Astrocyte (in vitro differentiated cells and primary cell): ENCODE measurements around the gene SPAG6.

Experiments
- EZH2 ChIP-seq: IDR thresholded peaks from 2 replicates; pipeline ENCODE4 v1.6.1; 2012; ENCODE audit warnings: mild to moderate bottlenecking, low read length, inconsistent platforms; ENCODE audit not compliant: insufficient read depth
- TF ChIP-seq, protein P1 (sequence below): IDR thresholded peaks from 2 replicates; pipeline ENCODE4 v1.5.1; 2011; ENCODE audit warnings: low read depth, mild to moderate bottlenecking, inconsistent platforms, low read length, moderate library complexity; ENCODE audit not compliant: insufficient read depth

DNA sequence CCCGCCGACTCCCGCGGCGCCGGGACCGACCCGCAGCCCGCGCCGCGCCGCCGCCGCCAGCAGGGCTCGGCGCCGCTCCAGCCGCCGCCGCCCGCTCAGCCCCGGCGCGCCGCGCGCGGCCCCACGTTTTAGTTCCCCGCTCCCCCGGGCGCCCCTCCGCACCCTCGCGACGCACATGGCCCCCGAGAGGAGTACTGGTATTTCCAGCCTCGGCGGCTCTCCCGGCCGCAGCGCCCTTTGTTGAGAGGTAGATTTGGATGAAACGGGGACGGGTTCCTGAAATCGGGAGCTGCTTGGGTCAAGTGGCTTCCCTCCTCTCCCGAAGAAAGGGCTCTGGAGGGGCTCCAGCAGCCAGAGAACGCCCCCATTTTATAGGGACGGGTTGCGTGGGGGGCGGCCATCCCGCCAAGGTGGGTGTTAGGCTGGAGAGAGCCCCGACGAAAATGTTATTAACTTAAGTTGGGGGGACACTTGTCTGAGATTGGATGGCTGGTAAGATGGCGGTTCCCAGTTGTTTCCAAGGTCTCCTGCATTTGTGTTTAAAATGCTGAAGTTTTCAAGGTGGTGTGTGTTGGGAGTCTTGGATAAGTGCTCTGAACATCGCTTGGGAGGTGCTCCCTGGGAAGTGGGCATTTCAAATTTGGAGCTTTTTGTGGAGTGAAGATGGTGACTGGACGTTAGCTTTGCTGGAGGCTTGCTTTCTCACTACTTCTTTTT lies 23.2 kb upstream of the SPAG6 start:
- TF ChIP-seq, protein P1, sequence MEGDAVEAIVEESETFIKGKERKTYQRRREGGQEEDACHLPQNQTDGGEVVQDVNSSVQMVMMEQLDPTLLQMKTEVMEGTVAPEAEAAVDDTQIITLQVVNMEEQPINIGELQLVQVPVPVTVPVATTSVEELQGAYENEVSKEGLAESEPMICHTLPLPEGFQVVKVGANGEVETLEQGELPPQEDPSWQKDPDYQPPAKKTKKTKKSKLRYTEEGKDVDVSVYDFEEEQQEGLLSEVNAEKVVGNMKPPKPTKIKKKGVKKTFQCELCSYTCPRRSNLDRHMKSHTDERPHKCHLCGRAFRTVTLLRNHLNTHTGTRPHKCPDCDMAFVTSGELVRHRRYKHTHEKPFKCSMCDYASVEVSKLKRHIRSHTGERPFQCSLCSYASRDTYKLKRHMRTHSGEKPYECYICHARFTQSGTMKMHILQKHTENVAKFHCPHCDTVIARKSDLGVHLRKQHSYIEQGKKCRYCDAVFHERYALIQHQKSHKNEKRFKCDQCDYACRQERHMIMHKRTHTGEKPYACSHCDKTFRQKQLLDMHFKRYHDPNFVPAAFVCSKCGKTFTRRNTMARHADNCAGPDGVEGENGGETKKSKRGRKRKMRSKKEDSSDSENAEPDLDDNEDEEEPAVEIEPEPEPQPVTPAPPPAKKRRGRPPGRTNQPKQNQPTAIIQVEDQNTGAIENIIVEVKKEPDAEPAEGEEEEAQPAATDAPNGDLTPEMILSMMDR: no peak
- TF ChIP-seq EZH2: peak; percentile 100
